Testis (tissue), 3 donors: Measurements from ENCODE around the gene ATOSA. TPM values are rescaled to one million over a fixed set of nuclear protein-coding genes. Genes with fewer than 3 reads are reported as not detected.
A peak's percentile ranks its signal among the peaks of the same experiment; 100 is the strongest.

Experiments
- DNase-seq: peaks from one replicate; pipeline ENCODE4 v3.0.0-alpha.2; 2019
- H3K27ac ChIP-seq, 2 donors: fragments of 200-600 bp; sonication (generic); one replicate each; pipeline ENCODE4 v1.5.1; 2019
- H3K27me3 ChIP-seq: fragments of 200-600 bp; sonication (generic); one replicate; pipeline ENCODE4 v1.5.1; 2019
- H3K36me3 ChIP-seq: fragments of 200-600 bp; sonication (generic); one replicate; pipeline ENCODE4 v1.5.1; 2017; ENCODE audit warnings: low read depth; ENCODE audit errors: missing control alignments
- H3K4me1 ChIP-seq: fragments of 200-600 bp; sonication (generic); one replicate; pipeline ENCODE4 v1.5.1; 2019
- H3K4me3 ChIP-seq, 2 donors: fragments of 200-600 bp; sonication (generic); one replicate each; pipeline ENCODE4 v1.5.1; 2017 to 2019
- H3K9me3 ChIP-seq: fragments of 200-600 bp; sonication (generic); one replicate; pipeline ENCODE4 v1.5.1; 2017
- POLR2A ChIP-seq: fragments of 450-650 bp; IDR thresholded peaks from one replicate; pipeline ENCODE4 v1.6.1; 2017; ENCODE audit warnings: antibody characterized with exemption, mild to moderate bottlenecking, moderate library complexity
- WGBS, 2 donors: methylation state at CpG; one replicate each; pipeline ENCODE4 v1.1.5; 2018; 5-methylcytosine and 5-hydroxymethylcytosine counted together
- intact Hi-C: fragments of 100-400 bp; cut with DNase I; formaldehyde crosslinking; loops from one replicate; pipeline ENCODE4 v1.15.1; 2023; ENCODE audit warnings: low total_unique reads
- polyA plus RNA-seq: library from polyadenylated mRNA; stranded (reverse); fragments of 350-450 nt; fragmentation: Illumina TruSeq; extraction: RNeasy Lipid Tissue Mini Kit (QIAGEN cat#74804); gene quantifications from one replicate; pipeline ENCODE4 v1.2.3, GENCODE V29; 2014; ENCODE audit warnings: low read depth, low replicate concordance; ENCODE audit not compliant: insufficient read depth
- total RNA-seq, 2 donors: library from RNA; depleted of rRNA; stranded (reverse); fragments of >200 nt; gene quantifications; one replicate each; pipeline ENCODE4 v1.2.3, GENCODE V29; 2016
- TF ChIP-seq, protein P1 (sequence below), 3 experiments: fragments of 450-650 bp in 2 of 3; fragments of 200-600 bp in 1 of 3; sonication (generic) in 1 of 3; IDR thresholded peaks; one replicate each; pipeline ENCODE4 v1.5.1; 2016 to 2019; ENCODE audit warnings: antibody characterized with exemption in 3 of 3, mild to moderate bottlenecking in 2 of 3, moderate library complexity in 1 of 3

The ATOSA gene
- total and polyA plus RNA-seq, 3 donors from 2014 or later: 37.9 to 129 (median 128) TPM

GRCh38 chr15:52718551-52718950 lies 39.4 kb upstream of the ATOSA start:
- no peaks in the 10 kb centered on the region for H3K9me3 ChIP-seq
- intact Hi-C loops: no loop called here
- H3K27me3 ChIP-seq: no peaks in the 10 kb centered on the region
- H3K4me3 ChIP-seq: no peak overlapping the region
- TF ChIP-seq, protein P1, sequence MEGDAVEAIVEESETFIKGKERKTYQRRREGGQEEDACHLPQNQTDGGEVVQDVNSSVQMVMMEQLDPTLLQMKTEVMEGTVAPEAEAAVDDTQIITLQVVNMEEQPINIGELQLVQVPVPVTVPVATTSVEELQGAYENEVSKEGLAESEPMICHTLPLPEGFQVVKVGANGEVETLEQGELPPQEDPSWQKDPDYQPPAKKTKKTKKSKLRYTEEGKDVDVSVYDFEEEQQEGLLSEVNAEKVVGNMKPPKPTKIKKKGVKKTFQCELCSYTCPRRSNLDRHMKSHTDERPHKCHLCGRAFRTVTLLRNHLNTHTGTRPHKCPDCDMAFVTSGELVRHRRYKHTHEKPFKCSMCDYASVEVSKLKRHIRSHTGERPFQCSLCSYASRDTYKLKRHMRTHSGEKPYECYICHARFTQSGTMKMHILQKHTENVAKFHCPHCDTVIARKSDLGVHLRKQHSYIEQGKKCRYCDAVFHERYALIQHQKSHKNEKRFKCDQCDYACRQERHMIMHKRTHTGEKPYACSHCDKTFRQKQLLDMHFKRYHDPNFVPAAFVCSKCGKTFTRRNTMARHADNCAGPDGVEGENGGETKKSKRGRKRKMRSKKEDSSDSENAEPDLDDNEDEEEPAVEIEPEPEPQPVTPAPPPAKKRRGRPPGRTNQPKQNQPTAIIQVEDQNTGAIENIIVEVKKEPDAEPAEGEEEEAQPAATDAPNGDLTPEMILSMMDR (IDR thresholded peaks at IDR 0.05): no peak
- TF ChIP-seq POLR2A: no peak
- WGBS, 2 donors: 44 to 55% methylated on average over 2 of the region's 2 CpGs
- peak overlapping the region; percentile 47 to 80 for H3K27ac ChIP-seq
- peaks cover 6% of the 10 kb centered on the region for H3K4me1 ChIP-seq
- no peak for DNase-seq
- H3K36me3 ChIP-seq: no peaks in the 10 kb centered on the region

GRCh38 chr15:52717924-52718323 lies 38.7 kb upstream of the ATOSA start:
- TF ChIP-seq, protein P1 (IDR thresholded peaks at IDR 0.05): no peak
- no peak for TF ChIP-seq POLR2A
- no peak overlapping the region for H3K4me3 ChIP-seq
- H3K27me3 ChIP-seq: no peaks in the 10 kb centered on the region
- no peaks in the 10 kb centered on the region for H3K36me3 ChIP-seq
- no peak for DNase-seq
- 74 to 78% methylated on average over 5 to 6 of the region's 6 CpGs for WGBS, 2 donors
- peaks cover 6% of the 10 kb centered on the region for H3K4me1 ChIP-seq
- H3K9me3 ChIP-seq: no peaks in the 10 kb centered on the region
- intact Hi-C loops: no loop called here
- H3K27ac ChIP-seq: peak overlapping the region; percentile 47 to 80

- Histone ChIP-seq H3K27ac (peak overlapping the region; percentile 47 to 80), H3K27me3 (no peaks in the 10 kb centered on the region), H3K9me3 (no peaks in the 10 kb centered on the region), H3K4me1 (peaks cover 6% of the 10 kb centered on the region), H3K4me3 (no peak overlapping the region), H3K36me3 (no peaks in the 10 kb centered on the region)
- WGBS, 2 donors: 86 to 89% methylated on average over 6 of the region's 6 CpGs
- no peak for TF ChIP-seq POLR2A
- TF ChIP-seq, protein P1 (IDR thresholded peaks at IDR 0.05): no peak
- intact Hi-C loops: no loop called here
- DNase-seq: no peak
These were observed 38.3 kb upstream of the ATOSA start for GRCh38 chr15:52717481-52717880.

GRCh38 chr15:52716536-52716935 lies 37.3 kb upstream of the ATOSA start:
- peak overlapping the region in 1 of 2 donors; percentile 80 for H3K27ac ChIP-seq
- H3K9me3 ChIP-seq: no peaks in the 10 kb centered on the region
- no peak for DNase-seq
- H3K4me3 ChIP-seq: no peak overlapping the region
- WGBS, 2 donors: 46 to 52% methylated on average over 2 of the region's 2 CpGs
- intact Hi-C loops: no loop called here
- H3K4me1 ChIP-seq: peaks cover 6% of the 10 kb centered on the region
- no peak for TF ChIP-seq POLR2A
- TF ChIP-seq, protein P1 (IDR thresholded peaks at IDR 0.05): no peak
- H3K27me3 ChIP-seq: no peaks in the 10 kb centered on the region
- no peaks in the 10 kb centered on the region for H3K36me3 ChIP-seq

DNA sequence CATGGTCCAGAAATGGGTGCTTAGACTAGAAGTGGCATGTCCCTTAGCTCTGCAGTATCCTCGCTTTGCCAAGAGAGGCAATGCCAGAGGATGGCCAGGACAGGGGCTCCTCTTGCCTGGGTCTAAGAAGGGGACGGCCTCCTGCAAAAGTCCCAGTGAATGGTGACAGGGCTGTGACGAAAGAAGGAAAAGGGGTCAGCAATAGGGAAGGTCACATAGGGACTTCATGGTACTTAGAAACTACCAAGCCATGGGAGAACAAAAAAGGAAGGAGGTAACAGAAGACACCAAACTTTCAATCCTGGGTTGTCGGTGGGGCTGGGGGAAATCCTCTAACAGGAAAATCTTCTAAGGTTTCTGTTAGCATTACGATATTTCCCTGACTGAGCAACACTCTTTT lies 36.2 kb upstream of the ATOSA start:
- Histone ChIP-seq H3K9me3 (no peaks in the 10 kb centered on the region), H3K27me3 (no peaks in the 10 kb centered on the region), H3K36me3 (no peaks in the 10 kb centered on the region), H3K4me1 (peaks cover 6% of the 10 kb centered on the region), H3K4me3 (no peak overlapping the region), H3K27ac (no peak overlapping the region)
- 71 to 74% methylated on average over 5 of the region's 5 CpGs for WGBS, 2 donors
- TF ChIP-seq, protein P1 (IDR thresholded peaks at IDR 0.05): no peak
- no peak for TF ChIP-seq POLR2A
- intact Hi-C loops: no loop called here
- DNase-seq: no peak
